GM18505 (cell line): ENCODE results near the gene CRABP2.

Experiments
- ATAC-seq: cut with Tn5 transposase; IDR thresholded peaks from one replicate; pipeline ENCODE4 v1.9.1; 2021; ENCODE audit not compliant: unreplicated experiment
- POLR2A ChIP-seq: IDR thresholded peaks from 4 replicates; pipeline ENCODE4 v1.6.1; 2011; ENCODE audit warnings: borderline replicate concordance; ENCODE audit not compliant: insufficient read depth, insufficient read length; ENCODE audit errors: extremely low read depth

The CRABP2 gene

DNA sequence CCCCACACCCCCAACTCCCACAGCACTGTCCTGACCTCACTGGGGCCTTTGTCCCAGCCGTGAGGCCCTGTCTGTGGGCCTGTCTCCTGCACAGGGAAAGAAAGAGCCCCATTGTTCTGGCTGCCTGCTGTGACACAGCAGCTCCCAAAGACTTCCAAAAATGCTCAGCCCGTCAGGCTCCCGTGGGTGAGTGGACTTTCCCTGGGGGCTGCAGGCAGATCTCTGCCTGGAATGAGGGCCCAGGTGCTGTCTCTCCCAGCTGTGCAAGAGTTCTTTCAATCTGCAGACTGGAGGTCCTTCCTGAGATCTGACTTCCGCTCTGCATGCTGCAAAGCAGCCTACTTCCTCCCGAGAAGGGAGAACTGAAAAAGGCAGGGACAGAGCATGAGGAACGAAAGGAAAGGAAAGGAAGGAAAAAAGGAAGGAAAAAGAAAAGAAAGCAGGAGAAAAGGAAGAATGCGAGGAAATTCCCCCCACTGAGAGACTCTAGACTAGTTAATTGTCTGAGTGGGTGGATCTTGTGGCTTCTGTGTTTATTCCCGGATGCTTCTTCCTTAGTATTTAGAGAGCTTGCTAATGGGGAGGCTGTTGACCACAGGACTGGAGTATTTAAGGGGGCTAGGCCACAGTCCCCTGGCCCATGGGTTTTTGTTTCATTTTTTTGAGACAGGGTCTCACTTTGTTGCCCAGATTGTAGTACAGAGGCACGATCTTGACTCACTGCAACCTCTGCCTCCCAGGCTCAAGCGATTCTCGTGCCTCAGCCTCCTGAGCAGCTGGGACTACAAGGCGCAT lies 43.2 kb downstream of the CRABP2 start:
- ATAC-seq: no peak
- TF ChIP-seq POLR2A: no peak

DNA sequence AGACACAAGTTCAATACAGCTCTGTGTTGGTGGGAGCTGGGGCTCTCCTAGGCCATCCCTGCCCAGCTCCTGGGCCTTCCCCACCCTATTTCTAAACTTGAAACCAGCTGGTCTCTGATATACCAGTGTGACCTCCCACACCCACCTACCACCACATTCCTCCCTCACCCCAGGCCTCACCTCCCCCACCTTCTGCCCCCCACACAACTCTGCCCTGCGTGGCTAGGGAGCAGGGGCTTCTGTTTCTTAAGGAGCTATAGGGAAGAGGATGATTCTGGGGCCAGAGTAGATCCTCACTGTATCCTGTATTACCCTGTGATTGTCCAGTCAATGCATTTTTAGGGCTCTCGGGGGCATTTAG lies 44.7 kb downstream of the CRABP2 start:
- TF ChIP-seq POLR2A: no peak
- ATAC-seq: no peak

DNA sequence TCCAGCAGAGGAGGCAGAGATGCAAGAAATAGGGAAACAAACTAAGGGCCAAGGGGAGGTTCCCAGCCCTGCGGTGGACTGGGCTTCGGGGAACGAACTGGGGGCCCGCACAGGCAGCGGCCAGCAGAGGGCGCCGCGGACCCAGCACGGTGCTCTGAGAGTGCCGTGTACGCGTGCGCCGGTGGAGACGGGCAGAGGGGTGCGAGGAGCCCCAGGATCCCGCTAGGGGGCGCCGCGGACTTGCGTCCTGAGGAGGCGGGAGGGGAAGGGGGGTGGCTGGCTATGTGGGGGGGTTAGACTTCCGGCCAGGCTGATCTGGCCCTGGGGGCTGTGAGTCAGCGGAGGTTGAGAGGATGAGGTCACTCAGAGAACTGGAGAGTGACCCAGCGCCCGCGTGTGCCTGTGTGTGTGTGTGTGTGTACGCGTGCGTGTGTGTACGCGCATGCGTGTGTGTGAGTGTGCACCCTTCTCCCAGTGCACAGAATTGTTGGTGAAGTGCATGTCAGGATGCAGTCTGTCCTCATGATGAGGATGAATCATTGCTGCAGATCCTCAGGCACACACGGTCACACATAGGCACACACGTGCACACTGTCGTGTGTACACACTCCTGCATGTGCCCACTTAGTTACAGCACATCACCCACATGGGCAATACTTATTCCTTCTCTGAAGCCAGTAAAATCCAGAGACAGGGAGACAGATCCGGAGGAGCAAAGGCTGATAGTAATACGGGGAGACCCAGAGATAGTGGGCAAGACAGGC lies 45.2 kb downstream of the CRABP2 start:
- ATAC-seq: peak; percentile 63

DNA sequence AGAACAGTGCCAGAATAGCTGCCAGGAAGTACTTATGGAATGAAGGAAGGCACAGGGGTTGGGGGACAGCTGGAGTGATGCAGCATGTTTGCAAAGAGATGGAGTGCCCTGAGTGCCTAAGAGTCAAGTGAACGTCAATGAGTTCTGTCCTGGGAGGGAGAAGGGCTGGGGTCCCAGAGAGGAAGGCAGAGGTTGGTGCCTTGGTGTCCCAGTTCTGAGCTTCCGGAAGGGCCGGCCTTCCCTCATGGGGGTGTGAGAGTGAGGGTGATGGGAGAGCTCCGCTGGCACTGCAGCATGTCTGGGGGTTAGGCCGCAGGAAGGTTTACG lies 45.8 kb downstream of the CRABP2 start:
- ATAC-seq: peak; percentile 8
- TF ChIP-seq POLR2A: no peak

More for the DNA sequence above, 45.2 kb downstream of the CRABP2 start:
- peak; percentile 59 for TF ChIP-seq POLR2A

DNA sequence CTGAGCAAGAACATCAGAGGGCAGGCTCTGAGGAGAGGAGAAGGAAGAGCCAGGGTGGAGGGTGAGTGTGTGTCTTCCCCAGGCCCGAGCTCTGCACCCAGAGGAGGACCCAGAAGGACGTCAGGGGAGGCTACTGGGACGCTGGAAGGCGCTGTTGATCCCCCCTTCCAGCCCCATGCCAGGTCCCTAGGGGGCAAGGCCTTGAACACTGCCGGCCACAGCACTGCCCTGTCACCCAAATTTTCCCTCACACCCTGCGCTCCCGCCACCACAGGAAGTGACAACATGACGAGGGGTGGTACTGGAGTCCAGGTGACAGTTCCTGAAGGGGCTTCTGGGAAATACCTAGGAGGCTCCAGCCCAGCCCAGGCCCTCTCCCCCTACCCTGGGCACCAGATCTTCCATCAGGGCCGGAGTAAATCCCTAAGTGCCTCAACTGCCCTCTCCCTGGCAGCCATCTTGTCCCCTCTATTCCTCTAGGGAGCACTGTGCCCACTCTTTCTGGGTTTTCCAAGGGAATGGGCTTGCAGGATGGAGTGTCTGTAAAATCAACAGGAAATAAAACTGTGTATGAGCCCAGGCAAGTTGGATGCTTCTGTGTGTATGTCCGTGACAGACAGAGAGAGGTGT lies 46.3 kb downstream of the CRABP2 start:
- ATAC-seq: no peak
- TF ChIP-seq POLR2A: no peak

DNA sequence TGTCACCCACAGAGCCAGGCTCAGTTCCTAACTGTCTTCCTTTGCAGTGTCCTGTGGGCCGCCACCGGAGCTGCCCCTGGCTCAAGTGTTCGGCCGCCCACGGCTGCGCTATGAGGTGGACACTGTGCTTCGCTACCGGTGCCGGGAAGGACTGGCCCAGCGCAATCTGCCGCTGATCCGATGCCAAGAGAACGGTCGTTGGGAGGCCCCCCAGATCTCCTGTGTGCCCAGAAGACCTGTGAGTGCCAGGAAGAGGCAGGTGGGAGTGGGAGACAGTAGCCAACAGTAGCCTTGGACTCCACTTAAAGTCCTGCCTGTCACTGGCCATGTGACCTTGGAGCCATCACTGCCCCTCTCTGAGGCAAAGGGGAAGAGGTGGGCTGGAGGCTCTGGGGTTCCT lies 46.9 kb downstream of the CRABP2 start:
- TF ChIP-seq POLR2A: no peak

DNA sequence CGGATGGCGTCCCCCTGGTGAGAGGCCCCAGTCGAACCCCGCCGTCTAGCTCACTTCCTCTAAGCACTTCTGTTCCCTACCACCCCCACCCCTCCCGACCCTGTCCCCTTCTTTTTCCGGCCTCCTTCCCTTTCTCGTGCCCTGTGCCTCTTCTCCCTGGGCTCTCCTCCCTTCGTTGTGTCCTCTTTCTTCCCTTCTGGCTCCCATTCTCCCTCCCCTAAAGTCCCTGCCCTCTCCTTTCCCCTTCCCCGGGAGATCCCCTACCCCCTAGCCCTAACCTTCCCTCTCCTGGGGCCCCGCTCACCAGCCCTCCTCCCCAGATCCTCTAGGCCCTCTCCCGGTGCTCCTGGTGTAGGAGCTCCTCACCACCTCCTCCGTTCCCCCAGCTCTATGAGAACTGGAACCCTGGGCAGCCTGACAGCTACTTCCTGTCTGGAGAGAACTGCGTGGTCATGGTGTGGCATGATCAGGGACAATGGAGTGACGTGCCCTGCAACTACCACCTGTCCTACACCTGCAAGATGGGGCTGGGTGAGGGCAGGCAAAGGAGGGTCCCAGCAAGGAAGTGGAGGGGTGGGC lies 47.6 kb downstream of the CRABP2 start:
- no peak for ATAC-seq
- TF ChIP-seq POLR2A: no peak

More for the DNA sequence above, 46.9 kb downstream of the CRABP2 start:
- no peak for ATAC-seq

DNA sequence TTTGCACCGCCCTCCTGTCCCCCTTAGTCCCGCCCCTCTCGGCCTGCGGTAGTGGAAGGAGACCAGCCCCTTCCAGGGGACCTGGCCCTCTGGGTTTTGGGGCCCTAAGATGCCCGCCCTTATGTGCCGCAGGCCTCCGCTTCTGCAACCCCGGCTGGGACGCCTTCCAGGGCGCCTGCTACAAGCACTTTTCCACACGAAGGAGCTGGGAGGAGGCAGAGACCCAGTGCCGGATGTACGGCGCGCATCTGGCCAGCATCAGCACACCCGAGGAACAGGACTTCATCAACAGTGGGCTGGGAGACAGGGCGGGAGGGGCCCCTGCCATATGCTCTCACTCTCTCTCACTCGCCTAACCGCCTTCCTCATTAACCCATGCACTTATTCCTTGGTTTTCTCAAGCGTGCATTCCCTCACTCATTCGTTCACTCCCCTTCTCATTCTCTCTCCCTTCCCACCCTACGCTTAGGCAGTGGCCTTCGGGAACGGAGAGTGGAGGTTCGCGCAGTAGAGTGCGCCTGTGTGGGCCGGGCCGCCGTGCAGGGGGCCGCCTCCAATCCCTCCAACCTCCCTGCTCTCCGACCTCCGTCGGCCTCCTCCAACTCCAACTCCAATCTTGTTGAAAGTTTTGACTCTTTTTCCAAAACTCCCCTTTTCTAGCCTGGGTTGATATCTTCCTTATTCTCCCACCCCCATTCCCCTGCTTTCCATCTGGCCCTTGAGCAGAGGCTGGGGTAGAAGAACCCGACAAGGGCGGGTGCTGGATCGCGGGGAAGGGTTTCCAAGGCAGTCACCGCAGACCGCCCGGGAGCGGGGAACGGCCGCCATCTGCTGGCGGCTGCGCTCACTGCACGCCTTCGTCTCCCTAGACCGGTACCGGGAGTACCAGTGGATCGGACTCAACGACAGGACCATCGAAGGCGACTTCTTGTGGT lies 48.3 kb downstream of the CRABP2 start:
- no peak for ATAC-seq
- peak; percentile 20 for TF ChIP-seq POLR2A

DNA sequence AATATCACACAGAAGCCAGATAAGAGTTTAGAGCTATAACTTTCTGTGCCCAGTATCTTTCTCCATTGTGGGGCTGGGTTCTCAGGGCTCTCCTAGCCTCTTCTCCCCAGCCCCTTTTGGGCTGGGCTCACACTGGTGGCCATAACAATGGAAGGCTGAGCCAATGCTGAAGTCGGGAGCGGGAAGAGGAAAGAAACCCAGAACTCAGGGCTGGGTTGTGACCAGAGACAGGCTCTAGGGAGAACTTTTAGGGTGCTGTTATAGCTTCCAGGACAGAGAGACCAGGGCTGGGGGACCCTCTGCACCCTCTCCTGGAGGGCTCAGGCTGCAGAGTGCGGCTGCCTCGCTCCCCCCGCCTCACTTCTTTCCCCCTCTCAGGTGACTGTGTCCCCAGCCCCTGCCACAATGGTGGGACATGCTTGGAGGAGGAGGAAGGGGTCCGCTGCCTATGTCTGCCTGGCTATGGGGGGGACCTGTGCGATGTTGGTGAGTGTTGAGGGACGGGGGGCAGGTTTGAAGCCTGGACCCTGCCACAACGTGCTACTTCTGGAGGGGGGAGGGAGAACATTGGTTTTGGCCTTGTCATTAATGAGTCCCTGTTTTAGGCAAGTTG lies 49.4 kb downstream of the CRABP2 start:
- no peak for TF ChIP-seq POLR2A
- ATAC-seq: no peak

DNA sequence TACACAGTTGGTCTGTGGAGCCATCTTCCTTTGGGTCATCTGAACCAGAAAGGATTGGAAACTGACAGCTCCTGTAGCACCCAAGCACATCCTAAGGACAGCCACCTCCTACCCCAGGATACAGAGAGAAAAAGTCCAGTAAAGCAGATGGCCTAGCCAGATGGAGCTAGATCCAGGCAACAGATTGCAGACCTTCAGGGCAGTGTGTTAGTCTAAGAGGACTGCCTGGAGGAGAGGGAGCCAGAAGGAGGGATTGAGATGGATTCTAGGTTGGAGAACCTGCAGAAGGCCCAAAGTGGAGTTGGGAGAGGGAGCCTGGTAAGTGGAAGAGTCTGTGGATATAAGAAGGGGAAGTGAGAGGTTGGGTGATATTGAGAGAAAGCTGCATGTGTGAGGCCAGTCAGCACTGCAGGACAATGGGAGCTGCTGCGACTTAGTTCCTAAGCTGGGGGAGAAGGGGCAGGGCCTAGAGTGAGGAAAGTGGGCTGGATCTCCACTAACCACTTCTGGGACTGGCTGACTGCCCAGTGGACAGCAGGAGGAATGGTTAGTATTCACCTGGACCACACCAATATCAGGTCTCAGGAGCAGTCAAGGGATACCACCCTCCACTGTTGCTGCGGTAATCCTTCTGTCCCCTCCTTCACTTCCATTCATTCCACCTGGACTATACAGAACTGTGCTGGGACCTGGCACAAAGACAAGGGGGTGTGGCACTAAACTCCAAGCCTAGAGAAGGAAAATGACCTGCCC lies 50.1 kb downstream of the CRABP2 start:
- no peak for TF ChIP-seq POLR2A
- no peak for ATAC-seq

DNA sequence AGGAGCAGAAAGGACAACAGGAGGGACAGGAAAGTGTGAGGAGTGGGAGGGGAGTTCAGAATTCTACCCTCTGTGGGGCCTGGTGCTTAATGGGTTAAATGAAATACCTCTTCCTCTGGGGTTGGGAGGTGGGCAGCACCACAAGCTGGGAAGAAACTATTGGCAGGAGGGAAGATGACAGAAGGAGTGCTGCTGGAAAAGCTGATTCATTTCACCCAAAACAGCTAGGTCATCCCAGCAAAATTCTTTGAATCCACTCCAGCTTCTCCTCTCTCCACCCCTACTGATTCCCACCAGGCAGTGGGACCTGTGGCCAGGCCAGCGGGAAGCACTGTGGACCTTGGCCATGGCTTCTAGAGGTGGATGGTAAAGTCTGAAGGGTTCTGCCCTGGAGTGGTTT lies 50.7 kb downstream of the CRABP2 start:
- no peak for TF ChIP-seq POLR2A
- no peak for ATAC-seq

DNA sequence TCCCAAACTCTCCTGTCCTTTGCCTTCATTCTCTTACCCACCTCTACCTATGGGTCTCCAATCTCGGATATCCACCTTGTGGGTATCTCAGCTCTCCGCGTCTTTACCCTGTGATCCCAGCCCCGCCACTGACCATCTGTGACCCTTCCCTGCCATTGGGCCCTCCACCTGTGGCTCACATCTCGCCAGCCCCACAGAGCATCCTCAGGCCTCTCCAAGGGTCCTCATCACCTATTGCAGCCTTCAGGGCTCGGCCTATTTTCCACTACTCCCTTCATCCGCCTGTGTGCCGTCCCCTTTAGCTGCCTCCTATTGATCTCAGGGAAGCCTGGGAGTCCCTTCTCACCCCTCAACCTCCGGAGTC lies 52.4 kb downstream of the CRABP2 start:
- TF ChIP-seq POLR2A: no peak
- no peak for ATAC-seq
